IgD-negative memory B cell (primary cell): ENCODE measurements around the gene ARL6IP4. TPM values are rescaled to one million over a fixed set of nuclear protein-coding genes. Genes with fewer than 3 reads are reported as not detected.
"Not testable (repeated sequence)": the region's sequence is repeated elsewhere in the genome, so short reads cannot be mapped to it uniquely, and the experiment has no call there.

Source experiments
- H3K27ac Mint-ChIP-seq, 3 donors: one replicate each; pipeline ENCODE4 v1.8.0; 2020 to 2022; ENCODE audit warnings: mild to moderate bottlenecking in 3 of 3, mixed read lengths in 3 of 3, moderate library complexity in 1 of 3
- H3K27me3 Mint-ChIP-seq: one replicate; pipeline ENCODE4 v1.8.0; 2021; ENCODE audit warnings: mixed read lengths
- H3K36me3 Mint-ChIP-seq: one replicate; pipeline ENCODE4 v1.8.0; 2020; ENCODE audit warnings: mild to moderate bottlenecking, mixed read lengths
- H3K4me1 Mint-ChIP-seq, 3 donors: one replicate each; pipeline ENCODE4 v1.8.0; 2020 to 2022; ENCODE audit warnings: mixed read lengths in 3 of 3, mild to moderate bottlenecking in 1 of 3
- H3K4me3 Mint-ChIP-seq, 4 donors: one replicate each; pipeline ENCODE4 v1.8.0; 2020 to 2022; ENCODE audit warnings: mild to moderate bottlenecking in 4 of 4, mixed read lengths in 4 of 4, moderate library complexity in 3 of 4
- H3K9me3 Mint-ChIP-seq, 3 donors: one replicate each; pipeline ENCODE4 v1.8.0; 2020 to 2021; ENCODE audit warnings: mixed read lengths in 3 of 3, mild to moderate bottlenecking in 1 of 3
- polyA plus RNA-seq: library from polyadenylated mRNA; unstranded; fragments of 300-500 nt; fragmentation: Illumina TruSeq; gene quantifications from one replicate; pipeline ENCODE4 v1.2.3, GENCODE V29; 2021

ARL6IP4 gene
- polyA plus RNA-seq = 296 TPM

- H3K36me3 Mint-ChIP-seq = no peaks in the 10 kb centered on the region
- H3K9me3 Mint-ChIP-seq = no peaks in the 10 kb centered on the region
- peak within 1 kb of the TSS; percentile 90 to 99 (median 96) for H3K4me3 Mint-ChIP-seq
- H3K27ac Mint-ChIP-seq = peak within 1 kb of the TSS; percentile 73 to 89 (median 85)
- no peaks in the 10 kb centered on the region for H3K27me3 Mint-ChIP-seq
- peaks cover 8 to 32% (median 9%) of the 10 kb centered on the region in 3 donors for H3K4me1 Mint-ChIP-seq
Measured at GRCh38 chr12:122980183-122981035, at the start of gene ARL6IP4. Gene ARL6IP4, plus strand, starts transcription at chr12:122980681. Its CDS starts 459 bp downstream, at chr12:122981140.

GRCh38 chr12:122932207-122932606 is 48.3 kb upstream of the ARL6IP4 start:
- Mint-ChIP-seq H3K36me3 (no peaks in the 10 kb centered on the region), H3K9me3 (peaks cover 0 to 1% (median 0%) of the 10 kb centered on the region in 3 donors), H3K4me3 (peak overlapping the region in 3 of 4 donors; percentile 8 to 79 (median 51)), H3K27ac (no peak overlapping the region), H3K27me3 (no peaks in the 10 kb centered on the region), H3K4me1 (peaks cover 13 to 18% (median 17%) of the 10 kb centered on the region in 3 donors)

- H3K4me3 Mint-ChIP-seq = peak overlapping the region in 1 of 4 donors; percentile 63
- H3K36me3 Mint-ChIP-seq = no peaks in the 10 kb centered on the region
- H3K27ac Mint-ChIP-seq = no peak overlapping the region
- H3K4me1 Mint-ChIP-seq = peaks cover 5 to 11% (median 7%) of the 10 kb centered on the region in 3 donors
- no peaks in the 10 kb centered on the region for H3K27me3 Mint-ChIP-seq
- peaks cover 0 to 1% (median 0%) of the 10 kb centered on the region in 3 donors for H3K9me3 Mint-ChIP-seq
Measured at GRCh38 chr12:122934722-122935121, 45.8 kb upstream of the ARL6IP4 start.

GRCh38 chr12:122935318-122935717 is 45.2 kb upstream of the ARL6IP4 start:
- H3K36me3 Mint-ChIP-seq = no peaks in the 10 kb centered on the region
- peaks cover 0 to 1% (median 0%) of the 10 kb centered on the region in 3 donors for H3K9me3 Mint-ChIP-seq
- H3K27me3 Mint-ChIP-seq = no peaks in the 10 kb centered on the region
- peaks cover 5 to 11% (median 7%) of the 10 kb centered on the region in 3 donors for H3K4me1 Mint-ChIP-seq
- H3K4me3 Mint-ChIP-seq = peak overlapping the region in 1 of 4 donors; percentile 2
- peak overlapping the region in 1 of 3 donors; percentile 18 for H3K27ac Mint-ChIP-seq

GRCh38 chr12:122937622-122938091 is 42.8 kb upstream of the ARL6IP4 start:
- no peaks in the 10 kb centered on the region for H3K27me3 Mint-ChIP-seq
- H3K36me3 Mint-ChIP-seq = no peaks in the 10 kb centered on the region
- no peaks in the 10 kb centered on the region for H3K9me3 Mint-ChIP-seq
- peak overlapping the region in 1 of 3 donors; percentile 77 for H3K27ac Mint-ChIP-seq
- peaks cover 5 to 11% (median 6%) of the 10 kb centered on the region in 3 donors for H3K4me1 Mint-ChIP-seq
- H3K4me3 Mint-ChIP-seq = no peak overlapping the region

- no peak overlapping the region for H3K27ac Mint-ChIP-seq
- peaks cover 6 to 9% (median 7%) of the 10 kb centered on the region in 3 donors for H3K4me1 Mint-ChIP-seq
- H3K4me3 Mint-ChIP-seq = no peak overlapping the region
- H3K27me3 Mint-ChIP-seq = no peaks in the 10 kb centered on the region
- no peaks in the 10 kb centered on the region for H3K36me3 Mint-ChIP-seq
- no peaks in the 10 kb centered on the region for H3K9me3 Mint-ChIP-seq
Measured at GRCh38 chr12:122939125-122939524, 41.4 kb upstream of the ARL6IP4 start.

- not testable (repeated sequence) for H3K4me1 Mint-ChIP-seq, H3K36me3 Mint-ChIP-seq, H3K4me3 Mint-ChIP-seq, H3K27ac Mint-ChIP-seq, H3K9me3 Mint-ChIP-seq, H3K27me3 Mint-ChIP-seq
Measured at GRCh38 chr12:122941351-122941750, 39.1 kb upstream of the ARL6IP4 start.

GRCh38 chr12:122942637-122943036 is 37.8 kb upstream of the ARL6IP4 start:
- H3K27me3 Mint-ChIP-seq = no peaks in the 10 kb centered on the region
- no peaks in the 10 kb centered on the region for H3K9me3 Mint-ChIP-seq
- peaks cover 7 to 18% (median 14%) of the 10 kb centered on the region in 3 donors for H3K4me1 Mint-ChIP-seq
- H3K27ac Mint-ChIP-seq = peak overlapping the region in 1 of 3 donors; percentile 87
- no peaks in the 10 kb centered on the region for H3K36me3 Mint-ChIP-seq
- no peak overlapping the region for H3K4me3 Mint-ChIP-seq

- H3K36me3 Mint-ChIP-seq = no peaks in the 10 kb centered on the region
- H3K4me3 Mint-ChIP-seq = no peak overlapping the region
- H3K4me1 Mint-ChIP-seq = peaks cover 7 to 20% (median 17%) of the 10 kb centered on the region in 3 donors
- no peaks in the 10 kb centered on the region for H3K27me3 Mint-ChIP-seq
- peak overlapping the region in 1 of 3 donors; percentile 87 for H3K27ac Mint-ChIP-seq
- H3K9me3 Mint-ChIP-seq = no peaks in the 10 kb centered on the region
Measured at GRCh38 chr12:122943196-122943595, 37.3 kb upstream of the ARL6IP4 start.

GRCh38 chr12:122944605-122945592 is 35.6 kb upstream of the ARL6IP4 start:
- H3K27me3 Mint-ChIP-seq = no peaks in the 10 kb centered on the region
- H3K4me1 Mint-ChIP-seq = peaks cover 7 to 20% (median 19%) of the 10 kb centered on the region in 3 donors
- H3K36me3 Mint-ChIP-seq = no peaks in the 10 kb centered on the region
- no peak overlapping the region for H3K4me3 Mint-ChIP-seq
- H3K9me3 Mint-ChIP-seq = no peaks in the 10 kb centered on the region
- no peak overlapping the region for H3K27ac Mint-ChIP-seq

- Mint-ChIP-seq H3K27ac (peak overlapping the region in 1 of 3 donors; percentile 85), H3K36me3 (no peaks in the 10 kb centered on the region), H3K9me3 (no peaks in the 10 kb centered on the region), H3K27me3 (no peaks in the 10 kb centered on the region), H3K4me1 (peaks cover 8 to 25% (median 19%) of the 10 kb centered on the region in 3 donors), H3K4me3 (peak overlapping the region in 2 of 4 donors; percentile 41 to 61)
Measured at GRCh38 chr12:122946690-122947341, 33.7 kb upstream of the ARL6IP4 start.

GRCh38 chr12:122947352-122947792 is 33.1 kb upstream of the ARL6IP4 start:
- Mint-ChIP-seq H3K27me3 (no peaks in the 10 kb centered on the region), H3K4me3 (peak overlapping the region in 1 of 4 donors; percentile 12), H3K9me3 (no peaks in the 10 kb centered on the region), H3K4me1 (peaks cover 12 to 30% (median 23%) of the 10 kb centered on the region in 3 donors), H3K27ac (peak overlapping the region in 1 of 3 donors; percentile 85), H3K36me3 (no peaks in the 10 kb centered on the region)

GRCh38 chr12:122948605-122949004 is 31.9 kb upstream of the ARL6IP4 start:
- Mint-ChIP-seq H3K27me3 (no peaks in the 10 kb centered on the region), H3K4me1 (peaks cover 13 to 27% (median 25%) of the 10 kb centered on the region in 3 donors), H3K27ac (no peak overlapping the region), H3K4me3 (no peak overlapping the region), H3K36me3 (no peaks in the 10 kb centered on the region), H3K9me3 (no peaks in the 10 kb centered on the region)

- Mint-ChIP-seq H3K9me3 (no peaks in the 10 kb centered on the region), H3K27ac (no peak overlapping the region), H3K4me3 (peak overlapping the region in 1 of 4 donors; percentile 9), H3K4me1 (peaks cover 13 to 27% (median 22%) of the 10 kb centered on the region in 3 donors), H3K27me3 (no peaks in the 10 kb centered on the region), H3K36me3 (no peaks in the 10 kb centered on the region)
Measured at GRCh38 chr12:122949405-122949804, 31.1 kb upstream of the ARL6IP4 start.
